Heart right ventricle (tissue), 16 donors: ENCODE data around the gene LMX1A. TPM values are rescaled to one million over a fixed set of nuclear protein-coding genes. Genes with fewer than 3 reads are reported as not detected.

Experiments
- ATAC-seq, 8 donors: fragments of 200-7000 bp; cut with Tn5 transposase; one replicate each; pipeline ENCODE4 v1.9.1; 2020; ENCODE audit warnings: mild to moderate bottlenecking in 8 of 8, moderate library complexity in 8 of 8, moderate number of reproducible peaks in 1 of 8
- DNase-seq, 2 donors: peaks; one replicate each; pipeline ENCODE4 v3.0.0-alpha.2; 2020
- H3K27ac ChIP-seq, 10 donors: fragments of 200-600 bp; sonication (generic) in 2 of 10; one replicate each; pipeline versions ENCODE4 v1.5.0 to v1.8.0; 2020 to 2022; ENCODE audit warnings: mild to moderate bottlenecking in 3 of 10
- H3K27me3 ChIP-seq, 7 donors: fragments of 200-600 bp; one replicate each; pipeline ENCODE4 v1.8.0; 2021 to 2022; ENCODE audit warnings: mild to moderate bottlenecking in 2 of 7
- H3K36me3 ChIP-seq, 9 donors: fragments of 200-600 bp; sonication (generic) in 1 of 9; one replicate each; pipeline versions ENCODE4 v1.5.0 to v1.8.0; 2020 to 2022; ENCODE audit warnings: mild to moderate bottlenecking in 2 of 9
- H3K4me1 ChIP-seq, 9 donors: fragments of 200-600 bp; sonication (generic) in 1 of 9; one replicate each; pipeline versions ENCODE4 v1.5.0 to v1.8.0; 2020 to 2022; ENCODE audit warnings: mild to moderate bottlenecking in 4 of 9
- H3K4me3 ChIP-seq, 10 donors: fragments of 200-600 bp; sonication (generic) in 2 of 10; one replicate each; pipeline versions ENCODE4 v1.5.0 to v1.8.0; 2020 to 2022; ENCODE audit warnings: mild to moderate bottlenecking in 7 of 10, moderate library complexity in 2 of 10
- H3K9me3 ChIP-seq, 11 donors: fragments of 200-600 bp in 10 of 11; sonication (generic) in 2 of 11; one replicate each; pipeline versions ENCODE4 v1.5.0 to v1.8.0; 2013 to 2022; ENCODE audit warnings: mild to moderate bottlenecking in 2 of 11, control low read depth in 1 of 11, moderate library complexity in 1 of 11
- WGBS, 2 donors: extraction: QIAGEN DNeasy Blood & Tissue Kit; methylation state at CpG; one replicate each; pipeline ENCODE4 v1.1.7; 2013; ENCODE audit warnings: inconsistent platforms in 1 of 2; 5-methylcytosine and 5-hydroxymethylcytosine counted together
- intact Hi-C, 10 donors: fragments of 100-400 bp; cut with DNase I; formaldehyde crosslinking; loops; one replicate each; pipeline versions ENCODE4 v1.11.1 to v1.14.2; 2022
- polyA plus RNA-seq, 2 donors: library from polyadenylated mRNA; stranded (reverse); fragments of 200-250 nt; gene quantifications; one replicate each; pipeline ENCODE4 v1.2.3, GENCODE V29; 2013
- total RNA-seq, 10 donors: library from RNA; stranded (reverse); fragmentation: NEBNext Ultra II Directional in 3 of 10; extraction: Animal tissue kit (Norgen Biotek cat#: 25700) in 3 of 10; gene quantifications; one replicate each; pipeline versions ENCODE4 v1.2.1 to v1.2.4, GENCODE V29; 2021 to 2023
- TF ChIP-seq, protein P1 (sequence below), 9 donors: fragments of 200-600 bp; sonication (generic) in 2 of 9; IDR thresholded peaks; one replicate each; pipeline versions ENCODE4 v1.5.0 to v1.8.0; 2021 to 2022; ENCODE audit warnings: antibody characterized with exemption in 9 of 9, mild to moderate bottlenecking in 5 of 9, moderate library complexity in 1 of 9
- donor health status: Arrhythmogenic right ventricular cardiomyopathy.
- donor health status: ischemic (EF 13 %, LVEDD 7.1; RV severe dilation, severe dysfunction).
- donor health status: healthy with polysubstance abuse.
- donor health status: DM: no; HTN: yes; CAD: no.
- donor health status: DM: no; HTN: no; CAD: no.
- donor health status: ischemic (EF 25% LVEDD 6.9; RV normal size, moderate dysfunction).
- donor health status: ischemic (EF 25% LVEDD 5.7; RV mildly dilated, moderate dysfunction).
- donor health status: healthy.
- donor health status: DM: yes; HTN: yes; CAD: no.
- donor health status: Ischemic cardiomyopathy.
- donor health status: ischemic (EF 35%, LVEDD 5.7; RV mildly dilated, moderate dysfunction).
- donor health status: nonischemic (EF 11% LVEDD 7.7; RV severe dilation, severe dysfunction).
- donor health status: DM: yes; HTN: yes; CAD: no.
- donor health status: PGD.
- donor health status: ischemic (EF 29% LVEDD 5.4; RV normal size, mild dysfunction).
- donor health status: nonischemic (EF 23%, LVEDD 6.1; RV moderate dilation, normal function).

Gene LMX1A
- total and polyA plus RNA-seq, 12 donors: 0.04 to 0.19 (median 0.14) TPM; not detected in 9

DNA sequence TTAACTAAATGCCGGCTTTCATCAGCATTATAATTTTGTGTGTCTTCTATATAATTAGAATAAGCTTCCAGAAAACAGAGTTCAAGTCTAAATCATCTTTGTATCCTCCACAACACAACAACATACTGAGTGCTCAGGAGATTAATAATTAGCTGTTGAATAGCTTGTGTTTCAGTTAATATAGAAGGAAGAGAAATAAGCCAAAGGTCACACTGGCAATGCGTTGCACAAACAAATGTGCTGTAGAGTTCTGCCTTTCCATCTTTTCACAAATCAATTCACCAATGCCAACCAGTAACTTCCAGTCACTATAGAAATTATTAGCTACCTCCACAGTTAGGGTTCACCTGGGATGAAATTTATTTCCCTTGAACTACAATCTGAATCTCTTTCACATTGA is 132.0 kb downstream of the LMX1A start:
- H3K27me3 ChIP-seq: peaks cover 0 to 10% (median 0%) of the 10 kb centered on the region in 7 donors
- TF ChIP-seq, protein P1, sequence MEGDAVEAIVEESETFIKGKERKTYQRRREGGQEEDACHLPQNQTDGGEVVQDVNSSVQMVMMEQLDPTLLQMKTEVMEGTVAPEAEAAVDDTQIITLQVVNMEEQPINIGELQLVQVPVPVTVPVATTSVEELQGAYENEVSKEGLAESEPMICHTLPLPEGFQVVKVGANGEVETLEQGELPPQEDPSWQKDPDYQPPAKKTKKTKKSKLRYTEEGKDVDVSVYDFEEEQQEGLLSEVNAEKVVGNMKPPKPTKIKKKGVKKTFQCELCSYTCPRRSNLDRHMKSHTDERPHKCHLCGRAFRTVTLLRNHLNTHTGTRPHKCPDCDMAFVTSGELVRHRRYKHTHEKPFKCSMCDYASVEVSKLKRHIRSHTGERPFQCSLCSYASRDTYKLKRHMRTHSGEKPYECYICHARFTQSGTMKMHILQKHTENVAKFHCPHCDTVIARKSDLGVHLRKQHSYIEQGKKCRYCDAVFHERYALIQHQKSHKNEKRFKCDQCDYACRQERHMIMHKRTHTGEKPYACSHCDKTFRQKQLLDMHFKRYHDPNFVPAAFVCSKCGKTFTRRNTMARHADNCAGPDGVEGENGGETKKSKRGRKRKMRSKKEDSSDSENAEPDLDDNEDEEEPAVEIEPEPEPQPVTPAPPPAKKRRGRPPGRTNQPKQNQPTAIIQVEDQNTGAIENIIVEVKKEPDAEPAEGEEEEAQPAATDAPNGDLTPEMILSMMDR (IDR thresholded peaks at IDR 0.05): no peak
- no peak overlapping the region for H3K27ac ChIP-seq
- H3K4me3 ChIP-seq: no peak overlapping the region
- H3K4me1 ChIP-seq: no peaks in the 10 kb centered on the region
- no peak for DNase-seq
- 81 to 91% methylated on average over 2 of the region's 2 CpGs for WGBS, 2 donors
- H3K36me3 ChIP-seq: no peaks in the 10 kb centered on the region
- no peak for ATAC-seq
- intact Hi-C loops: no loop called here
- H3K9me3 ChIP-seq: no peaks in the 10 kb centered on the region

DNA sequence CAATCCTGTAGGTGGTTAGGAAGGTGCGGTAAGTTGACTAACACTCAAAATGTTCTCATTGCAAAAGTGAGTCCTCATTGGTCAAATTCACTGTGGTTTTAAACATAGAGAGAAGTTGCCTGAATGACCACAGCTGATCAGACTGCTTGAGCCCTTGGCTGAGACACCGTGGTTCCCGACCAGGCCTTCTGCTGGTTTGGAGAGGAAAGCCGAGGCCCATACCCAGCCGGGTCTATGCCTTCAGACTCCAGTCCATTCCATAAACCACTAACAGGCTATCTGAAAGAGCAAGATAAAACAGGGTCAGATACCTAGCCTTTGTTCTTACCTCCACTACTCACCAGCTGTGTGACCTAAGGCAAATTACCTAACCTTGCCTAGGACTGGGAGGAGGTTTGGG is 133.9 kb downstream of the LMX1A start:
- Histone ChIP-seq H3K4me1 (no peaks in the 10 kb centered on the region), H3K4me3 (no peak overlapping the region), H3K36me3 (no peaks in the 10 kb centered on the region), H3K27me3 (peaks cover 0 to 9% (median 0%) of the 10 kb centered on the region in 7 donors), H3K9me3 (no peaks in the 10 kb centered on the region), H3K27ac (no peak overlapping the region)
- intact Hi-C loops: no loop called here
- TF ChIP-seq, protein P1 (IDR thresholded peaks at IDR 0.05): no peak
- 82 to 83% methylated on average over 5 of the region's 5 CpGs for WGBS, 2 donors
- ATAC-seq: no peak
- no peak for DNase-seq

DNA sequence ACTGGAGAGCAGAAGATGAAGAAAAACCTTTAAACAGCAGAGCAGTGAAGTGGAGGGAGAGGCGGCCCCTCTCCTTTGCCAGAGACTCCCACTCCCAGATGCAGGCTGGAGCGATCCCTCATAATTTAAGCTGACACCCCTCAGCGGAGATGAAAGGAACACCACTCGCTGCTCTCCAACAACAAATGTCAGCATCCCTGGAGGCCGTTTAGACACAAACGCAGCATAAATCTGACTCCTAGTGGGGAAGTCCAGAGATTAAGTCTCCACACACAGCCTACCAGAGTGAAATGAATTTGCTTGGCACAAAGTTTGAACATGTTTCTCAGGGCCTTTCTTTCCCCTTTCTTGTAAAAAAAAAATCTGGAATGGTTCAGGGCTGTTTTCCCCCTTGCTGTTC is 137.8 kb downstream of the LMX1A start:
- intact Hi-C loops: no loop called here
- Histone ChIP-seq H3K9me3 (no peaks in the 10 kb centered on the region), H3K4me3 (no peak overlapping the region), H3K4me1 (no peaks in the 10 kb centered on the region), H3K27me3 (peaks cover 0 to 9% (median 0%) of the 10 kb centered on the region in 7 donors), H3K36me3 (no peaks in the 10 kb centered on the region), H3K27ac (no peak overlapping the region)
- no peak for ATAC-seq
- WGBS, 2 donors: 47 to 55% methylated on average over 6 of the region's 6 CpGs
- TF ChIP-seq, protein P1 (IDR thresholded peaks at IDR 0.05): no peak
- DNase-seq: no peak

DNA sequence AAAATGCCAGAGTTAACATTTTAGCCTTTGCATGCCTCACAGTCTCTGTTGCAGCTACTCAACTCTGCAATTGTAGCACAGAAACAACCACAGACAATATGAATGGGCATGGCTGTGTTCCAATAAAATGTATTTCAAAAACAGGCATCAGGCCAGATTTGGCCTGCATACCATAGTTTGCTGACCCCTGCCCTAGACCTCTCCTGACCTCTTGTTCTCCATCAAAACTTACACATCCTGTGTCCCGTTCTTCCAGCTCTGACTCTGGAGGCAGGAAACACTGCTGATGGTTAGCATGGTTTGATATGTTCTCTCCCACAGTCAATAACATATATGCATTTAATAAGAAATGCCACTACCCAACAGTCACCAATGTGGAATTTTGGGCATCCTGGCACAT is 138.6 kb downstream of the LMX1A start:
- intact Hi-C loops: no loop called here
- no peak for DNase-seq
- Histone ChIP-seq H3K4me3 (no peak overlapping the region), H3K36me3 (no peaks in the 10 kb centered on the region), H3K9me3 (no peaks in the 10 kb centered on the region), H3K4me1 (no peaks in the 10 kb centered on the region), H3K27me3 (peaks cover 0 to 9% (median 0%) of the 10 kb centered on the region in 7 donors), H3K27ac (no peak overlapping the region)
- no peak for ATAC-seq
- WGBS, 2 donors: 32 to 62% methylated on average over 1 of the region's 1 CpG
- TF ChIP-seq, protein P1 (IDR thresholded peaks at IDR 0.05): no peak
